Stimulated activated naive B cell treated with anti-CD40 and anti-IgM and Interleukin-4, amounts not matched to agents 10 μg/mL and 1 μg/mL and 100 μg/mL, for 72 hours (primary cell): ENCODE data around the gene ITGA8.

Experiments
- ATAC-seq, 2 donors: fragments of 150-1000 bp; cut with Tn5 transposase; replicated peaks; 2 replicates each; pipeline ENCODE4 v1.10.0; 2021; ENCODE audit warnings: moderate library complexity in 1 of 2
- DNase-seq: peaks from one replicate; pipeline ENCODE4 v3.0.0; 2021
- H3K27ac Mint-ChIP-seq: one replicate; pipeline ENCODE4 v1.8.0; 2022; ENCODE audit warnings: mild to moderate bottlenecking, mixed read lengths
- H3K27me3 Mint-ChIP-seq, 2 donors: one replicate each; pipeline ENCODE4 v1.8.0; 2022; ENCODE audit warnings: mixed read lengths in 2 of 2
- H3K36me3 Mint-ChIP-seq, 2 donors: one replicate each; pipeline ENCODE4 v1.8.0; 2022; ENCODE audit warnings: mixed read lengths in 2 of 2, mild to moderate bottlenecking in 1 of 2
- H3K4me1 Mint-ChIP-seq, 2 donors: one replicate each; pipeline ENCODE4 v1.8.0; 2022; ENCODE audit warnings: mixed read lengths in 2 of 2, mild to moderate bottlenecking in 1 of 2
- H3K4me3 Mint-ChIP-seq, 2 donors: one replicate each; pipeline ENCODE4 v1.8.0; 2022; ENCODE audit warnings: mild to moderate bottlenecking in 2 of 2, mixed read lengths in 2 of 2, moderate library complexity in 1 of 2
- H3K9me3 Mint-ChIP-seq, 2 donors: one replicate each; pipeline ENCODE4 v1.8.0; 2022; ENCODE audit warnings: mixed read lengths in 2 of 2, mild to moderate bottlenecking in 1 of 2

ITGA8 gene

GRCh38 chr10:15464381-15464780 is 255.3 kb downstream of the ITGA8 start:
- H3K27me3 Mint-ChIP-seq, result peaks cover 7 to 20% of the 10 kb centered on the region in 2 donors
- peaks cover 4 to 6% of the 10 kb centered on the region in 2 donors for H3K9me3 Mint-ChIP-seq
- DNase-seq (no peak), ATAC-seq (no peak)
- H3K36me3 Mint-ChIP-seq, result no peaks in the 10 kb centered on the region
- no peaks in the 10 kb centered on the region for H3K4me1 Mint-ChIP-seq
- no peak overlapping the region for H3K27ac Mint-ChIP-seq
- no peak overlapping the region for H3K4me3 Mint-ChIP-seq
